GM21786 (cell line): Measurements from ENCODE around the gene POU3F3.

Source experiments
- ATAC-seq: cut with Tn5 transposase; IDR thresholded peaks from one replicate; pipeline ENCODE4 v1.9.1; 2021; ENCODE audit not compliant: unreplicated experiment

The POU3F3 gene

DNA sequence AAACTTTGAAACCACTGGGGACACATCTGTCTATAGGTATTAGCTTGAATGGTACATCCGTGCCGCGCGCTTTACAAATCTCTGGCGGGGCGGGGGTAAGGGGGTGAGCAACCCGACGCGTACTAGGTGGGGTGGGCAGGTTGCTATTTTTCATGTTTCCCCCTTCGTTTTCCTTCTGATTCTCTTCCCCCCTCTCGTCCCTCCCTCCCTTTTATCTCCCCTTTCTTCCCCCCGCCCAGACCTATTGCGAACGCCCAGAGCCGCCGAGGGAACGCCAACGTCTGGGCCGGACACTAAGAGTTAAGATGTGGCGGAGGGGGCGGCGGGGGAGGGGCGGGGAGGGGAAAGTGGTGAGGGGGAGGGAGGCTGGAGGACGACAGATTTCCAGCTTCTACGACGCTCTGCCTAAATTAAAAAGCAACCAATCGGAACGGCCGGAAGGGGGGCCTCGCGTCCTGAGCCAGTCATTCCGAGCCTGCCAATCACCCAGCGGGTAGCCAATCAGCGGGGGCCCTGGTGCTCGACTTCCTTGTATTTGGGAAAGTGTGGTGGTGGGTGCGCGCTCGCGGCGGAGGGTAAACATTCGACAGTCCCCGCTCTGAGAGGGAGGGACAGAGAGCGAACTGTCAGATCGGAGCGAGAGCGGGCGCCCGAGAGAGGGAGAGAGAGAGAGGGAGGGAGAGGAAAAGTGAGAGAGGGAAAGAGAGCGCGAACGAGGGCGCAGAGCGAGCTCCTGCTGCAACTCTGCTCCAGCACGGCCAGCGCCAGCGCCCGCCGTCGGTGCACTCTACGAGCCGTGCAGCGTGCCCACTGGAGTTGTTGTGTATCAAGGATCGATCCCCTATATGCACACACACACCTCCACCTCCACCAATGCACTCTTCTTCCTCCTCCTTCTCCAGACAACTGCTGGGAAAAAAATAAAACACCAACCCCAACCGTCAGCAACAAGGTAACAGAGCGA, at the start of gene POU3F3:
POU3F3 (plus strand) TSS at position 582 of the 964 bp plus-strand sequence. CDS start 1,396 bp downstream, outside the sequence.
- no peak for ATAC-seq

DNA sequence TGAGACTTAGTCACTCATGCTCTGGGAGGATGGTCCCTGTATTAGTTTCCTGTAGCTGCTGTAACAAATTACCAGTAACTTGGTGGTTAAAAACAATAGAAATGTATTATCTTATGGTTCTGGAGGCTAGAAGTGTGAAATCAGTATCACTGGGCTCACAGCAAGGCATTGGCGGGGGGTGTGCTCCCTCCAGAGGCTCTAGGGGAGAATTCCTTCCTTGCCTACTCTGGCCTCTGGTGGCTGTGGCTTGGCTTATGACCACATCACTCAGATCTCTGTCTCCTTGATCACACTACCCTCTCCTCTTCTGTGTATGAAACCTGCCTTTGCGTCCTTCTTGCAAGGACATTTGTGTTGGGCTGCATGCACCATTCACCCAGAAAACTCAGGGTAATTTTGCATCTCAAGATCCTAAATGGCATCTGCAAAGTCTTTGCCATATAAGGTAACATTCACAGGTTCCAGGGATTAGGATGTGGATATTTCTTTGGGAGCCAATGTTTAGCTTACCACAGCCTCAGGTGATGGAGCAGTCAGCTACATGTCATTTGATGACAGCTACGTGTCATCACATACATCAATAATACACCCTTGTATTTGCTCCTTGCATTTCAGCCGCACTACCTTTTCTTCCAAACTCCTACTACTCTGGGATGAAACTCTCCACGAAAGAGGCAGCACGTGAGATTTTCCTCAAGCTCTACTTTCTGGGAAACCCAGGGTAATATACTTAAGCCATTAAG, 49.6 kb upstream of the POU3F3 start:
- no peak for ATAC-seq

DNA sequence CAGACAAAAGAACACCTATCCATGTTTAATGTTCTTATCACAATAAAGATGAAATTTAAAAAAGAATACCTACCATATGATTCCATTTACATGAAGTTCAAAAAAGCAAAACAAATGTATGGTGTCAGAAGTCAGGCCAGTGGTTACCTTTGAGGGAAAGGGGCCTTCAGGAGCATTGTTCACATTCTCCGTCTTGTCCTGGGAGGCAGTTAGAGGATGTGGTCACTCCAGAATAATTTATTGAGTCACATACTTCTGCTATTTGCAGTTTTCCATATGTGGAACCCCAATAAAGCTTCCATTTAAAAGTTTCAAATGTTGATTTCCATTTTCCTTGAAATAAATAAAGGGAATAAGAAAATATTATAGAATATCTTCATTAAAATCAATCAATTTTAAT, 41.6 kb upstream of the POU3F3 start:
- ATAC-seq = no peak

DNA sequence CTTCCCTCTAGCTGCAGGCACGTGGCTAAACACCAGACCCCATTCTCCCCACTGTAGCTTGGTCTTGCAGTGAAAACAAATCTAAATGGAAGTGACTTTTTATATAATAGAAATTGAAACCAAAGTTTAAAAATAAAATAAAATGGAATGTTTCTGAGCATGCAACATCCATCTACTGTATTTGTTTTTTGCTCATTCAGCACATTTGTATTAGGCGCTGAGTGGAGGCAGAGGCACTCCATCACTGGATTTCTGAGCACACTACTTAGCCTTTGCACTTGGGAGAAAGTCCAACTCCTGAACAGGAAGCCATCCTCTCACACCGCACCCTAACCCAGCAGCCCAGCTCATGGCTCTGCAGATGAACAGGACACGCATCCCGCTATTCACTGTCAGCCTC, 37.8 kb upstream of the POU3F3 start:
- ATAC-seq = no peak

DNA sequence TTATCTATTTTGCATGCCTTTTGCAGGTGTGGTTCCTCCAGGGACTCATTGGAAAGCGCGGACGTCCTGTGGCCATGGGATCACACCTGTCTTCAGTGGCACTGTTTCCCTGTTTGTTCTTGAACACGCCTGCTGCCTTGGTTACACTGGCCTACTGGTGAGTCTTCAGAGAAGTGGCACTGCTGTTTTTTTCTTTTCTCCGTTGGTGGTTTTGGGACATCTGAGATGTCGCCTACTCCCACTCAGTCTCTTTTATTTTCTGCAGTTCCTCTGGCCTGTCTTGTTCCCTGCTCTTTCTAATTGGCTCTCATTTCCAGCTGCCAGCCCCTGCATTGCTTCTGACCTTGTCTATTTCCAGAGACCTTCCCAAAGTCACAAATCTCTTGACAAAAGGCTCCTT, 35.7 kb upstream of the POU3F3 start:
- ATAC-seq = no peak

DNA sequence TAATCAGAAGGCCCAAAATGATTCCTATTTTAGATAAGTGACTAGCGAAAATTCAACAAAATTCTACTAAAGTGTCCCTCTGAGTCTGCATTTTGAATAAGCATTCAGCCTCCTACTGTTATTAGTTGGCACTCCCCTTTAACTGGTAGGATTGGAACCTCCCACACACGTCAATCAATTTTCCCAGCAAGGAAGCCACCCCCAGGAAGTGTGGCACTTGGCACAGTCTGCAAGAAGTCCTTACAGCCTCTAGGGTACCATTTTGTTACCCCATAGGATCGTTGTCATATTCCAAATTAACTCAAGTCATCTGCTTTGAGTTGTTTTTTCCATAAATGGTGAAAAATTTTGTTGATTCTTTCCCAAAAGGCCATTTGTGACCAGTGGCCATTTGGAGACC, 33.8 kb upstream of the POU3F3 start:
- no peak for ATAC-seq

DNA sequence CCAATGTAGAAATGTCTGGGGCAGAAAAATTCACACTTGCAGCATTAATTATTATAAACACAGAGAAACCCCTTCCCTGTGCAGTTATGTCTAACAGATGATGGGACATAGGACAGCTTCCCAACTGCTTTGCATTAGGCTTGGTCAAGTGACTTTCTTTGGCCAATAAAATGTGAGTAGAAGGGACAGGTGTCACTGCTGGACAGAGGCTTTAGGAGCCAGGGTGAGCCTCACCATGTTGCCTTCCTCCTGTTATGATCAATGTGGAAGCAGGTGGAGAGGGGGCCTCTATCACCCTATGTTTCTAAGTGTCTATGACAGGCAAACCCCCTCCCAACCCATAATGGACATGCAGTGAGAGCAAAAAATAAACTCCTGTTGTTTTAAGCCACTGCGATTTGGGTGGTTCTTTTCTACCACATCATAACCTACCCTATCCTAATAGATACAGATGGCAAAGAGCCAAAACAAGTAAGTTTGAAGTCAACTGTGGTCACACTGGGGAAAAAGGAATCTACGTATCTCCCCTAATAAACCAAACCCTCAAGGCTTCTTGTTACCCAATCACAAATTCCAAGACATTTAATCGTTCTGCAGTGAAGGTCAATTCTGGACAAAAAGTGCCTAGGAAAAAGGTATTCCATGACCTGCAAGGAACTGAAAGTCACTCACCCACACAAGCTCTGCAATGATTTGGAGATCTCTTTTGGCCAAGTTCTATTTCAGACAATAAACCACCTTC, 28.6 kb upstream of the POU3F3 start:
- ATAC-seq = no peak

DNA sequence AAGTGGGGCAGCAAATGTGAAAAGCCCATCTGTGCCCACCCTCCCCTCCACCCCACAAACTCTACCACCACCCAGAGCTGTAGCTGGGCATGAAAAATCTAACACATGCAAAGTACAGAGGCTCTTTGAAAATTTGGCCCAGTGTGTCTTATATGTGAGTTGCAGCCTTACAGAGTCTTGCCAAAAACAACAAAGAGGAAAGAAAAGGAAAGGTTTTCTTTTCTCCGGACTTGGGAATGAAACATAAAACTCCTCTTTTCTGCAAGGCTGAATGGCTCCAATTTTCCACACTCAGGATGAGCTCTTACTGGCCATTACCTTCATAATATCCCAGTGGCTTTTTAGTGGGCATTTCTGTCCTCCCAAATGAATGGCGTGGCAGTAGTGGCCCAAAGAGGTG, 27.9 kb upstream of the POU3F3 start:
- ATAC-seq = no peak

DNA sequence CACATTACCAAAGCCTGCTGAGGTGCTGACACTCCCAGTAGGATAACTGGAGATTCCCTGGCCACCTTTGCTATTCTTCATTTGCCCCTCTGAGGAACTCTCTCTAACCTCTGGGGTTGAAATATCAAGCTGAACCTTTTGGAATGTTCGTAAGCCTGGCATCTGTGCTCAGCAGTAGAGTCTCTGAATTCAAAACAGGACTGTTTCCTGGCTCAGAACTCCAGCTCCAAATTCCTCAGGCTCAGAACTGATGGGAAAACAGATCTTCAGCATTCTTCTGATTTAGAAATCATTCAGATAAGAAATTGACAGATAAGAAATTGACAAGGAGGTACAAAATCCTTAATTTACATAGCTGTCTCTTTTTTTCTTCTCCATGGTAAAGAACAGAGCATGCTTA, 22.2 kb upstream of the POU3F3 start:
- ATAC-seq = no peak

DNA sequence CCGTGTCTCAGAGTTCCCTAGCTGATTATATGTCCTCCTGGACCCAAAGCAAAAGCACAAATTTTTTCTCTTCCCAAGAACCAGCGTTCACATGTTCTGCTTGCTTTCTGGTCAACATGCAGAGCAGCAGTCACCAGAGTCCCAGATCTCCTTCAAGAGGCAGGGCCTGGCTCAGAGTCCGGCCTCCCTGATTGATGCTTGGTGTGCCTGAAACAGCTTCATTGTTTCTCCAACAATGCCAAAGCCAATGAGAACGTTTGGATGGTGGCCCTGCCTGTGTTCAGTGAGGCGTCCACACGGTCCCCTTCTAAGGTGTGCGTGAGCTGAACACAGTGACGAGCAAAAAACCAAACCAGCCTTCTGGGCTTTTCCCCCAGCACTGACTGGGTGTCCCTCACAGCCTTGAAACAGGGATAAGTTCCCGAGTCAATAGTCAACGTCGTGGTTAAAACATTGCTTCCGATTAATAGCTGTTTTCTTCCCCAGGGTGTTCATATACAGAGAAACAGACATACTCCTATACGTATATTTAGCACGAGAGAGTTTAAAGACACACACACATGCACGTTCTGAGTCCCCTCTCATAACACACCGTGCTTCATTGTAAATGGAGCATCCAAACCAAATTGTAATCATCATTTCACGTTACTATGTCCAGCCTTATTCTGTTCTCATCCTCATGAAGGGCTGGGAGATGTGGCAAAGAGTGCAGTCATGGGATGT, 19.3 kb upstream of the POU3F3 start:
- ATAC-seq = no peak

DNA sequence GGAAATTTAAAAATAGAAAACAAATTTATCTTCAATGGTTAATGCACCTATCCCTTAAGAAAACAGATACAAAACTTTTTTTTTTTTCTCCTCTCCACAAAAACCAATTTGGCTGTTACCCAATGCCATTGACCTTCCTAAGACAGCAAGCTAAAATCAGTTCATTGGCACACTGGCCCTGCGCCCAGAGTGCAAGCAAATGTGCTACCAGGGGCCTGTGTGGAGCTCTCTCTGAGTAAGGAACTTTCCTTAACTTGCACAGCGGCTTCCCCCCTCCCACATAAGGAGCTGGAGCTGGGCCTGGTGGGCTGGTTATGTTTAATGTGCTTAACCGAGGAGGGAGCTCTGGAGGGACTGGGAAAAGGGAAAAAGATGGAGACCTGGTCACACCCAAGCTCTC, 17.6 kb upstream of the POU3F3 start:
- no peak for ATAC-seq

DNA sequence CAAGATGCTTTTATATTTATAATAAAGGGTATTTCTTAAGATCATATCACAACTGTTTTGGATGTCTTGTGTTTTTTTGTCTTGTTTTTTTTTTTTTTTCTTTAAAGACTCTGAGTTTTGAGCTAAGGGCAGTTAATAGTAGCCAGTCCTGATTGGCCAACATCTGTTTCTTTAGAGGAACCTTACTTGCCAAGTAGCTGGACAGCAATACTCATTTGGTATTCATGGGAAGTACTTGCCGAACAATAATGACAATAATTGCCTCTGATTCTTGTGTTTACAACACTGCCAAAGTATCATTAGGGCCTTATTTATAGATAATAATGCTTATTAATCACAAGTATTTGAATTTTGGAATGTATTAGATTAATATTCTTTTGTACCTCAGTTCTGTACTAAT, 17.1 kb upstream of the POU3F3 start:
- no peak for ATAC-seq

DNA sequence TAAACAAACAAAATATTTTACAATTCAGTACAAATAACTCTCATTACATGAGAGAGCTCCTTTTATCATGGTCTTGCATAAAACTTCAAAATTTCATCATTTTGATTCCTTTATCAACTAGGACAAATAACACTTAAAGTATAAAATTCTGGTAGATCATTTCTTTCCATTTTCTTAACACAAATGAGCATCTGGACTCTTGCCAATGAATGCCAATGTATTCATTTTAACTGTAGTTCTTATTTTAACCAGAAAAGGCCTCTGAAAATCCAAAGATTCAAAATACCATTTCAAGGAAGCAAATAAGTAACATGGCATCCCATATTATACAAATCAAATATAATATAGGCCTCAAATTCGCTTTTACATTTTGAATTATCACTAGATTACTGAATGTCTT, 13.8 kb upstream of the POU3F3 start:
- no peak for ATAC-seq

DNA sequence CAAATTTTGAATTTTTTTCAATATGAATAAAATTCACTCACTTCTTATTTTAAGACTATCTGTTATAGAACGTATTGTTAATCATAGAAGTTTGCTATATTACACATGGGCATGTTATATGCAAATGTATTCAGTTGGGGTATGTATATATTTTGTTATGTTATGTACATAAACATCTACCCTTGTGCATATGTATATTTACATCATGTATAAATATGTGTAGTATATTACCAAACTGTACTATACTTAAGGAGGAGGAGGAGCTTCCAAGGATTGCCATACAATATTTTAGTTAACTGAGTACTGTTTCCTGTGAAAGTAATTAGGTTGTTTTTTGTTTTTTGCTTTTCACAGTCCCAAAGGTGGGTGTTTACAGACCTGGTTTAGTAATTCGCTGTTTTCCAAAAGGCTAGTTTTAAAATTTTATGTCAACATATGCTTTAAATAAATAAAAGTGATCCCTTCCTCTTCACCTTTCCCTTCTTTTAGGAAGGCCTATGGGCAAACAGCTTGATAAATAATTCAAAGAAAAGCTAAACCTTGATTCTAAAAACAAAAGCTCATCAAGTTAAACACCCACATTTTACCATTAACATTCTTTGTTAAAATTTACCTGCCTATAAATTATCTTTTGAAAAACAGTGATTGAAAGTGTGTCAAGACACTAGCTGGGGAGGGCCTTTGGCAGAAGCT, 12.9 kb upstream of the POU3F3 start:
- no peak for ATAC-seq

DNA sequence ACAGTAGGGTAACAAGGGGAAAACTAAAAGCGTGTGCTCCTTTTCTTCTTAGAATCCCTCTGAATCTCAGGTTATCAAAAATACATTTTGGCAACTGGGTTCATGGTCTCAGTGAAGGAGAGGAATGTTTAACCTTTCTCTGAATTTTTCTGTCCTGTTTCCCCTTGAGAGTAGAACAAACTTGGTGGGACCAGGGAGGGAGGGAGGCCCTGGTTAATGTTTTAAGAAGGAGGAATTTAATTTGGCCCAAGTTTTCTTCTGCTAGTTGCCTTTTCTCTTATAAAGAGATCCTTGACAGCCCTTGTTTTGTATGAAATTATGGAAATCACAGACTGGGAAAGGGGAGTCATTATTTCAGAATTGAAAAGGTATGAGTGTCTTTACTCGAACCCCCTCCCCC, 12.2 kb upstream of the POU3F3 start:
- no peak for ATAC-seq

DNA sequence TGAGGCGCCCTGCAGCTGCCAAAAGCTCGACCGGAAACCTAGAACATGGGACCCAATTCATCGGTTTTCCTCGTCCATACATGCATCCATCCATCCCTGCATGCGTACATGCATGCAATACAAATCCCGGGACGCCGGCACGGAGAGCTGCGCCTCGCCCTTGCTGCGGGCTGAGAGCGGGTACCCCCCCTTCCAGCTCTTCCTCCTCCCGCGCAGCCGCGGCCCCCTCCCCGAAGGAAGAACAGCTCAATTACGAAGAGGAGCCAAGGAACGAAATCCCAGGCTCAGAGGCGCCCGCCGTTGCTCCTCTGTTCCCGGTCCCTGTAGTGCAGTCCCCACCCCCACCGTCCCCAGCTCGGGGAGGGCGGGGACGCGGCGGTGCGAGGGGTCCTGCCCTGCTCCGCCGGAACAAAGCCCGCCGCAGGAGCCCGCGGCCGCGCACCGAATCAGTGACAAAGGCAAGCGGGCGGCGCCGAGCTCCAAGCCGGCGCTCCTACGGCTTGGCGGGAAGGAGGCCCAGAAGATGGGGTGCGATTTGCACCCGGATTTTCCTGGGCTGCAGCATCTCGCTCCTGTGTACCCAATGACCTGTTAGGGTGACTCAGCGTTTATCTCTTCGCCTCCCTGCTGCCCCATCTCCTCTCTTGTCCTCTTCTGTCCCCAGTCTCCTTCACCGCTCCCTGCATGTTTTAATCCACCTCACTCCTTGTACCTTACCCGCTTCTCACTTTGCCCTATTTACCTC, 8.9 kb upstream of the POU3F3 start:
- no peak for ATAC-seq

DNA sequence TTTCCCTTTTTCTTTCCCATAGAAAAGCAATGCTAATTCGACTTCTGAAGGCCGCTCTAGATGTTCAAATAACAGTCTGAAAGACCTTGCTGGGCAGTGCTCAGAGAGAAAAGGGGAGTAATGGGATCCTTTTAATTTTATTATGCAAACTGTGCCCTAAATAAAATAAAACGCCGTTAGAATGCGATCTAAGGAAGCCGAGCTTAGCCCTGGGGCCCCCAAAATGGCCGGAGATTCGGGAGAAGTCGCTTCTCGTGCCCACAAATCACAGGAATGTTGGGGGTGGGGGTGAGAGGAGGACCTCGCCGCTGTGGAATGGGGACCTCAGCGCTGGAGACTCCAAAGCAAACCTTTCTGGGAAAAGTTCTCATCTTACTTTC, 8.4 kb upstream of the POU3F3 start:
- no peak for ATAC-seq

DNA sequence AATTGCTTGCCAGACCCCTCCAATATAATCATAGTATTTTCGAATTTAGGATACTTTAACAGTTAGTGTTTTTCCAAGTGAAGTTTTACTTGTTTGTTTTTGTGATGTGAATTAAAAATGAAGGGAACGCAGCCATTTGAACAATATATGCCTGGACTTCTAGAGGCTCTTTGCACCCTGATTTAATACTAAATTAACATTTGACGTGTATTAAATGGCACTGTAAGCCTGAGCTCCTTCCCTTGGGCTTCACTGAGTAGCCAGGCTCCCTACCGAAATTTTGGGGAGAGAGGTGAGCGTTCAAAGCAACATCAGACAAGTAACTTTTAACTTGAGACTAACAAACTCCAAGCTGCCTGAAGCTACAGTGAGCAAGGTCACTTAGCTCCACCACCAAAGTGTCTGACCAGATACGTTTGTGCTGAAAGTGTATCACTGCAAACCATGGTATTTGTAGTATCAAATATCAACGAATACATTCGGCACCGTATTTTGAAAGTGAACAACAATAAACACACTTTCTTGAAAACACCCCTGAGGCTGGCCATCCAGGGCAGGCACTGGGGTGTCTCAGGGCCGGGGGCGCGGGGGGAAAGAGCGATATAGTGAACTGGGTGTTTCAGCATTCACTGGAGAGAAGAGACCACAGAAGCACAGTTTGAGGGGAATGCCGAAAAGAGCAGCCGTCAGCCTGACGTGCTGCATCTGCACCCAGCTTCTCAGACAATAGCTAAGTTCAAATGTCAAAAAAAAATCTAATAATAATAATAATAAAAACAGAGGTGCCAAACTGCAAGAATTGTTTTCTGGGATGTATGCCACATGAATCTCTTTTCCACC, 7.7 kb upstream of the POU3F3 start:
- no peak for ATAC-seq
